Stimulated activated CD4-positive, alpha-beta T cell treated with anti-CD3 and anti-CD28 coated beads, Interleukin-1b, Interleukin-23, amount 100 ng/mL, for 24 hours (primary cell): ENCODE data around the gene CNTN2.

Experiments used
- DNase-seq, 4 experiments: peaks; one replicate each; pipeline ENCODE4 v3.0.0-alpha.2; 2020; ENCODE audit warnings: low read depth in 4 of 4, low spot score in 1 of 4

CNTN2 gene

DNA sequence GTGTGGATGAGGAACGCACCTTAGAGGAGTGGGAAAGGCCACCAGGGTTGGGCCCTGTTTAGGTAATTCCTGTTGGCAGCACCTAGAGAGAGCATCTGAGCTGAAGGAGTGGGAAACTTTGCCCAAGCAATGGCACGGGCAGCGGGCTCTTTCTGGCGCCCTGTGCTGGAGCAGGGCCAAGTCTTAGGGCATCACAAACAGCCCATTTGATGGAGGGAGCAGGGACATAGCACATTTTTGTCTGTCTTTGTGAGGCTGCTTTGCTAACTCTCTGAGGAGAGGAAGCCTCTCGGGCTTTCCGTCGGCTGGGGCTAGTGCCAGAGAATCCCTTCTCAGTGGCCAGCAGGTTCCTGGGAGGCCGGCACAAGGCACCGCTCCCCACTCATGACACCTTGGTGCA lies 22.5 kb upstream of the CNTN2 start:
- no peak for DNase-seq

DNA sequence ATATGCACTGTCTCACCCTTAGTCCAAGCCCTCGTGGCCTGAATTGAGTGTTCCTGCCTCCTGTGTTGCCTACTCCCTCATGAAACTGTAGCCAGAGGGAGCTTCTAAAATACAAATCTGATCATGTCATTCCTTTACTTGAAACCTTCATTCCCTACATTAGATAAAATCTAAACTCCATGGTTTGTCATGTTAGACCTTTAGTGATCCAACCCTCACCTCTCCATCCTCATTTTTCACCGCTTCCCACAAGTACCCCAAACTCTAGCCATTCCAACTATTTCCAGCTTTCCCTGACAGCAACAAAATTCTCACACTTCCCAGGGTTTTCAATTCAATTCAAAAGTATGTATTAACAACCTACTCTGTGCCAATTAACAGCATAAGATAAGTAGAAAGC lies 18.3 kb upstream of the CNTN2 start:
- DNase-seq, result no peak

- DNase-seq, result no peak
Observed at GRCh38 chr1:205025239-205025638, 17.8 kb upstream of the CNTN2 start.

DNA sequence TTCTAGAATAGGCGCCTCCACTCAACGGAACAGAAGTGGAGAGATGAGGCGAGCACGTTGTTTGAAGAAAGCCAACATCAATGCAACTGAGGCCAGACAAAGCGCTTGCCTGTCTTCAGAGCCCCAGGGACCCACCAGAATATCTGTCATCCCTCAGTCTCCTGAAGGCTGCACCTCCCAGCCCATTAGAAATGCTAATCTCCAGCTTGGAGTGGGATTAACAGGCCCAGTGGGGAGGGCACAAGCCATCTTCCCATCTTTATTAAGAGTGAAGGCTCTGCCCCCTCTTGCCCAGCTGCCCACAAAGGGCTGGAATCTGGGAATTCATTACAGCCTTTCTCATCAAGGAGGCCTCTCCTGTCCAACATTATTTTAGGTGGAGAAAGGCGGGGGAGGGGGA lies 16.8 kb upstream of the CNTN2 start:
- no peak for DNase-seq

DNA sequence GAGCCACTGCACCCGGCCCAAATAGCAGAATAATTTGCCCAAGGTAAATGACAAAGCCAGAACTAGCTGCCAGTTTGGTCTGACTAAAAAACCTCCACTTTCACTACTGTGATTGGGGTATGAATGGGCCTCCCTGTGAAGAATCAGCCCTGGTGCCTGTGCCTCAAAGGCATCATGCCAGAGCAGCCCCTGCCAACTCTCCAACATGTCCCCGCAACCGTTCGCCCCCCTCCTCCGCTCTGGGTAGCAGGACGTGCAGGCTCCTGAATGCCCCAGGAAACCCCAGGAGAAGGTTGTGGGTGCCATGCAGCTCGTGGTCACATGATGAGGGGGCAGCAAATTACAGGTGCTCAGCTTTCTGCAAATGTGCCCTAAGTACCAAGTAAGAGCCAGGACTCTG lies 14.6 kb upstream of the CNTN2 start:
- no peak for DNase-seq

DNA sequence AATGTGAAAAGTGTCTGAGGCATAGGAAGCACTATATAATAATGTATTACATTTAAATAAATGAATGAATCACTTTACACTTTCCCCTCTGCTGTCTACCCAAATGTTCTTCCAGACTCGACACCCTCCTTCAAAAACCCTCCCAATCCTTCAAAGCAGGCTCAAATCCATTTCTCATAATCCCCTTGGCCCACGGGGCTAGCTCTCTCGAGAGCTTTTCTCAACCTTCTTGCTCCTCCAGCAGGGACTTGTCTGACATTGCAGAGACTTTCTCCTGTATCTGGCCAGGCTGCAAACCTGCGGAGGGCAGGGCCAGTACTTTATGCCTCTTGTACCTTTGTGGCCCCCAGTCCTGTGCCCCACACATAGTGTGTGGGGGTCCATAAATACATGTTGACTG lies 14.1 kb upstream of the CNTN2 start:
- DNase-seq, result no peak

GRCh38 chr1:205030241-205030640 lies 12.8 kb upstream of the CNTN2 start:
- no peak for DNase-seq

- no peak for DNase-seq
Observed at GRCh38 chr1:205030896-205031295, 12.1 kb upstream of the CNTN2 start.

DNA sequence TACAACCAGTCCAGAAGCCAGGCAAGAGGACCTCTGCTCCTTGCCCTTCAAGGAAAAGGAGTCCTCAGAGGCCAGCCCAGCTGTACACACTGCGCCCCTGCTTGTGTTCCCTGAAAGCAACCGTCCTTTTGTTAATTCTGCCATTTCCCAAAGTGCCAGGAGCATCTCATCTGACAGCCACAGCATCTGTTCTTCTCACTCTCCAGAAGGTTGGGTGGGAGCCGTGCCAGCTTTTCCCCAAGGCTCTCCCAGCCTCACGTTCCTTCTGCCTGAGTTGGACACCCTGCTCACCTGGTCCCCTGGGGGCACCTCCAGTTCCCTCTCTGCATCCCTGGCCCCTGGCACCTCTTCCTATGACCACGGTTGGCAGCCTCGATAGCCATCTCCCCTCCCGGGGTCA lies 10.5 kb upstream of the CNTN2 start:
- DNase-seq, result no peak

DNA sequence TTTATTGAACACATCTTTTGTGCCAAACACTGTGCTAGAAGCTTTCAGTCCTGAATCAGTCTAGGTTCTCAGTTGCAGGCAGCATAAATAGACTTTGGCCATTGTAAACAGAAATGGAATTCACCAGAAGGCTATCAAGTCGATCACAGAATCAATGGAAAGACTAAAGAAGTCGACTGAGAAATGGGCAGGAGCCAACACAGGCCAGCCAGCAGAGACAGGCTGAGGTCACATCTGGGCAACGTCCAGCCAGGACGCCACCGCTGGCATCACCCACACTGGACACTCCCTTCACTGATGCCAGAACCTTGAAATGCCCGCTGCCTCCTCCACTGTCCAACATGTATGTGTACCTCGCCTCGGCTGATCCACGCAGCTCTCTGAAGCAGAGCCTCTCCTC lies 5.5 kb upstream of the CNTN2 start:
- DNase-seq, result no peak

DNA sequence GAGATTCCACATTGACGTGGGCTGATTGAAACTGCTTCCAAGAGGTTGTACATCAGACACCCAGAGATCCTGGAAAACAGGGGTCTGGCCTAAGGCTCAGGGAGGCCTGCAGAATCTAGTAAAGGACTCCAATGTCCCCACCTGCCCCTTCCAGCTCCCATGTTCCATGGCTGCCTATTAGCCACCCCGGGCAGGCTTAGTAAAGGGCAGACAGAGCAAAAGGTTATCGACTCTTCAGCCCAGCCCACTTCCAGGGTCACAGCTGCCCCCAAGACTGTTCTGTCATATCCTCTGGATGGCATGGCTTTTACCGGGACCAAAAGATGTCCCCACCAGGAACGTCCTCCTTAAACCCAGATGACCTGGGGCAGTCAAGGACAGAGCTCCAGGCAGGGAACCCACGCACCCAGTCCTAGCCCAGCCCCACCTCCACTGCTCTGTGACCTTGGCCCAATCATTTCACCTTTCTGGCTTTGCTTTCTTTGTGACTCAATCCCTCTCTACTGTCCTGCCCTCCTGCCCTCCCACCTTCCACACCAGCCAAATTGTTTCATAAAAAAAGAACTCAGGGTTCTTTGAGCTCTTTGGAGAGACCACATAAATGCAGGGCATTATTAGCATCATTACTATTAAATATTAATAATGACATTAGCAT lies 4.8 kb upstream of the CNTN2 start:
- no peak for DNase-seq

GRCh38 chr1:205041001-205041715 lies 1.9 kb upstream of the CNTN2 start:
- no peak for DNase-seq

- no peak for DNase-seq
Observed at GRCh38 chr1:205041998-205042910, 758 bp upstream of the CNTN2 start.

GRCh38 chr1:205043866-205044265 lies 854 bp downstream of the CNTN2 start:
- DNase-seq, result no peak

DNA sequence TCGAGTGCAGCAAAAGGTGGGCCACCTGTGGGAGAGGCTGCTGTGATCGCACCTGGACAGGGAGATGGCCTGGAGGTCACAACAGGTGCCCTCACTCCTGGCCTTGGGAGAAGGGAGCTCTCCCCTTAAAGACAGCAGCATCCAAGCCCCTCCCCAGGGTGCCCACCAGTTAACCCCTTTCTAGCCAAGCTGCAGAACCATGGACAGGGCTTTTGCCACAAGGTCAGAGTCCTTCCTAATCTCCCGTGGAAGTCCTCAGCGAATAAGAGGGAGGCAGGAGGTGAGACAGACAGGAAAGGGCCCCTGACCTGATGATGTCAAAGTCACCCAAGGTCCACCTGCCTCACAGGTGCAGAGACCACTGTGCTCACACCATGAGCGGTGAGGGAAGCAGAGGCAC lies 1.7 kb downstream of the CNTN2 start:
- DNase-seq, result no peak

GRCh38 chr1:205045146-205045545 lies 2.1 kb downstream of the CNTN2 start:
- no peak for DNase-seq

GRCh38 chr1:205046870-205047269 lies 3.9 kb downstream of the CNTN2 start:
- DNase-seq, result no peak

DNA sequence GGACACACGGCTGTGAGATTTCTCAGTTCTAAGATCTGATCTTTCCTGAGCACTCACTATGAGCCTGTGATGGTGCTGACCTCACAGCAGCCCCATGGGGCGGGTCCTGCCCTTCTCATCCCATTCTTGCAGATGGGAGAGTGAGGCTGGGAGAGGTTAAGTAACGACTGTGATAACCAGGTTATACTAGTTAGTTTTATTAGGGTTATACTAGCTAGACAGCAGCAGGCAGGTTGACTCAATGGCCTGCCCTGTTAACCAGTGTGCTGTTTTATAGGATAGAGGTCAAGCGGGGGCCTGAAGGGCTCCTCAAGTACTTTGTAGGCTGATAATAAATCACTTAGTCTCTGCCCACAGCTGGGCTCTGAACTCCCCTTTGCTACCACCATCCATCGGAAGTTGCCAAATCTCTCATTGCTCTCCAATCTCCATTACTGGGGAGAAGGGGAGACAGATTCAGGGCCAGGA lies 4.8 kb downstream of the CNTN2 start:
- no peak for DNase-seq

- no peak for DNase-seq
Observed at GRCh38 chr1:205048382-205048781, 5.4 kb downstream of the CNTN2 start.

- DNase-seq, result no peak
Observed at GRCh38 chr1:205049479-205049878, 6.5 kb downstream of the CNTN2 start.

- DNase-seq, result no peak
Observed at GRCh38 chr1:205052690-205053089, 9.7 kb downstream of the CNTN2 start.

DNA sequence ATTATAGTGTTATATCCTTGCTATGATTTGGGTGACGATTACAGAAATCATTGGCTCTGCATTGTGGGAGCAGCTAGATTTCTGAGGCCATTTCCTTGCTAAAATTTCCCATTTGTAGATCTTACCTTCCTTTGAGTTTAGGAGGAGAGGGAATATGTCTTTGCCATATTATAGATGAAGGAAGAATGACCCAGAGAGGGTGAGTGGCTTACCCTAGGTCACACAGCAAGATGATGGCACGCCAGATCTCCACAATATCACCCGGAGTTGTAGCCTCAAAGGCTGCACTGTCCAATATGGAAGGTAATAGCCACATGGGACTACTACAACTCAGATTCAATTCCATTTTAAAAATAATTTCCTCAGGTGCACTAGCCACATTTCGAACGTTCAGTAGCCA lies 10.3 kb downstream of the CNTN2 start:
- DNase-seq, result no peak
